ENCODE data around the gene ECEL1.
"Not testable (repeated sequence)": the region's sequence is repeated elsewhere in the genome, so short reads cannot be mapped to it uniquely, and the experiment has no call there.

ECEL1 gene

DNA sequence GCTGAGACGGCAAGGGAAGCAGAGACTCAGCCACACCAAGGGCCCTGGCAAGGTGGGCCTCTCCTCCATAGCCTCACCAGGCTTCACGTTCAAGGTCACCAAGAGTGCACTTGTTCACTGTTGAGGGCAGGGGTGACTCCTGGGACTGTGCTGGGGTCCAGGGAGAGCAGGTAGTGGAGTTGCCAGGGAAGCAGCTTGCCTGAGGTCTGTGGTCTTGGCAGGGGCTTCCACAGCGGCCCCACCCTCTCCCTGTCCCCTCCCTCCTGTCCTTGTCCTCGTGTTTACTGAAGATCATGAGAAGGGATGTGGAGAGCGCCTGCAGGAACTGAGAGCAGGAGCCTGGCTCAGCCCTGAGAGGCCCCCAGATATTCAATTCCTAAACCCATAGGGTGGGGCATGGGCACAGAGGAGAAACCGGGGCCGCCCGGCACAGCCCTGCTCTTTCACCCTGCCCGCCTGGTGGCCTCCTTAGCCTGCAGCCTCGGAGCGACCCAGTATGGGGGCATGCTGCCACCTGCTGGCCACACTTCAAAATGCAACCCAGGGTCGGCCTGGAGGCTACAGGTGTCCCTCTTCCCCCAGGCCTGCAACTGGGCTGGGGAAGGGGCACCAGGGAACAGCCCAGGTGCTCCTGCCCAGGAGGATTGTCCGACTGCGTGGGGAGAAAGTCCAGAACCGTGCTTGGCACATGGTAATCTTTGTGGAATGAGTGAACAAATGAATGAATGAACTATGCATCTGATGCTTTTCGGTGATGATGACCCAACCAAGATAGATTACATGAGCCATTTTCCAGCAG is 47.2 kb downstream of the ECEL1 start:
- not testable (repeated sequence) for DNase-seq

DNA sequence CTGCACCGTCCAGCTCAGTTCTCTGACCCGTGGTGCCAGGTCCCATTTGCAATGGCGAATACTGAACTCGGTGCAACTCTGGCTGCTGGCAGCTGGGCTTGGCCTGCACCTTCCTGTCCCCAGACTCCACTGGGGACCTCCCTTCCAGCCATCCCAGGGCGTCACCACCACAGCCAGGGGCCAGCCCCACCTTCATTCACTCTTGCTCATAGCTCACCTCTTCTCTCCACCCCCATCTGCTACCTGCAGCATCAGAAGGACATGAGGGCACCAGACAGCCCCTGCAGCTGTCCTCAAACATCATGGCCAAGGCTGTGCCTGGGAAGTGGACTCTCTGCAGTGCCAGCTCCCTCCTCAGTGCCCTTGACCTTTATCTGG is 47.9 kb downstream of the ECEL1 start:
- DNase-seq, result no peak

DNA sequence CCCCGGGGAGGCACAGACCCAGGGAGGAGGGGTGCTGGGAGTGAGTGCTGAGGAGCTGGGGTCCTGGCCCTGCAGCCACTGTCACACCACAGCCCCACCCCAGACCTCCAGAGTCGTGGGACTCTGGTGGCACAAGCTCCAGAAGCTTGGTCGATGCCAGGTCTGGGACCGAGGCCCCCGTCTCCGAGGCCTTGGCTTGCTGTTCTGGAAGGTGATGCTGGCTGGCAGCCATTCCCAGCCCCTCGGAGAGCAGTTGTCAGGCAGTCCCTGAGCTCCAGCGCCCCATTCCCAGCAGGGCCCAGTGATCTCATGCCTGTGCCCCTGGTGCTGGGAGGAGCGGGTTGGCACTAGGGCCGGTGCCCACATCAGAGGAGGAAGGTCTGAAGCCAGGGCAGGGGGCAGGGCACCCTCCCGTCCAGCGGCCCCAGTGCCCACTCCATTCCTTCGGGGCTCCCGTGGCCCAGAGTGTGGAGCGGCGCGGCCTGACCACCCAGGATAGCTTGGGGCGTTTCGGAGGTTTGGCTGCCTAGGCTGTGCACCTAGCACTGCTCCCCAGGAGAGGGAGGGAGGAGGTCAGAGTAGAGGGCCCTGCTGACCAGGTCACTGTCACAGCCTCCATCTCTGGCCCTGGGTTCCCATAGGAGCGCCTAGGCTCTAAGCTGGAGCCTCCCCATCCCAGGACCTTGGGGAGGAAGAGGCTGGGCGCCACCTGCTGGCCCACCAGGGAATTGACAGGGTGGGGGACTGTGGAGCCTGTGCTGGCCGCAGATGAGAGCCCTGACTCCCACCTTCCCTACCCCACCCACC is 48.5 kb downstream of the ECEL1 start:
- DNase-seq, result no peak

DNA sequence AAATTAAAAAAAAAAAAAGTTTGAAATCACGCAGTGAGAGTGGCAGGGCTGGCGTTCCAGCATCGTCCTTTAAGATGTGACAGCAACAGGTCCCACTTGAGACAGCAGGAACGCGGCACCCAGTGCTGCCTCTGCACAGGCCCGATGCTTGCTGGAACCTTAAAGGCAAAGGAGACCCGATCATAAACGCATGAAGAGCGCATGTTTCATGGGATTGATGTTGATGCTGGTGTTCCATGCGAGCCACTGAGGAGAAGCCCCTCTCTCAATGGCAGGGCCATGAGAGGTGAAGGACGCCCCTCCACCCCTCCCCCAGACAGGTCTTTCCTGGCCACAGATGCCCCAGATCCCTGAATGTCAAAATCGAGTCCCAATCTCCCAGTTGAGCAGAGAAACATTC is 49.5 kb downstream of the ECEL1 start:
- no peak for DNase-seq

DNA sequence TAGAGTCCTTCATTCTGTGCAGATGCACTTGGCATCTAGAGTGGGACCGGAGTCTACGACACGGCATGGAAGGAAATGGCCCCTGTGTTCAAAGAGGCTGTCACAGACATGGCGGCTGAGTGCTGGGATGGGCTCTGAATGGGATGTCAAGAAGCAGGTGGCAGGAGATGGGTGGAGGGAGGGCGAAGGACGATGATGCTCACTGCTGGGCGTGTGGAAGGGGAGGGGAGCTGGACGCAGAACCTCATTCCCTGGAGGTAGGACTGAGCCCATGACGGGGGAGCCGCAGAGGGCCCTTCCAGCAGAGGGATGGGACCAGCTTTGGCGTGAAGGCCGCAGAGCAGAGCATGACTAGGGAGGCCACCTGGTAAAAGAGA is 50.5 kb downstream of the ECEL1 start:
- no peak for DNase-seq

DNA sequence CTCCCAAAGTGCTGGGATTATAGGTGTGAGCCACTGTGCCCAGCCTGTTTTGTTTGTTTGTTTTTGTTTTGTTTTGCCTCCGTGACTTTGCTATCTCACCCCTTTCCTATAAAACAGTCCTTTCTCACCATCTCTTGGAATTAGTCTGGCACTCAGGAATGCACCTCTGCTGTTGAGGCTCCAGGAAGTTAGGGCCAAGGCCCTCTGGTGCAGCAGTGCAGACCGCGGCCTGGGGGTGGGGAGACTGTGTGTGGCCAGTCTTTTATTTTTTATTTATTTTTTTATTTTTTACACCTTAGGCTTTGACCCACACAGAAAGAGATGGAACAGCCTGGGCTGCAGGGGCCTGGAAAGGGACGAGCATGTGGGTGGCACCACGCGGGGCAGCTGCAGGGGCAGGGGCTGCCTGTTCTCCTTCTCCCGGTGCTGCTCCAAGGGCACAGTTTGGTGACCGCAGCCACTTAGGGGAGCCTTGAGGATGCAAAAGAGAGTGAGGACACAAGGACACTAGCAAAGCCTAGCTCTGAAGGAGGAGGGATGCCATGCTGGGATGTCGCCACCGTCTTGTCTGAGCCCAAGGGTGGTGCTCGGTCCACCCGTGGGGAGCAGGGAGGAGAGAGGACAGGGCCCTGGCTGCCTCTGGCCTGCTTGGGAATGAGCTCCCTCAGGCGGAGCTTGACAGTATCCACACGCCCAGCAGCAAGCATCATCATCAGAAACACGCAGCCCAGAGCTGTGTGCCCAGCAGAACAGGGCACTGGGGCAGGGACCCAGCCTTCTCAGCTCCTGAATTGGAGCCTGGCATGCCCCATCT is 51.0 kb downstream of the ECEL1 start:
- no peak for DNase-seq

DNA sequence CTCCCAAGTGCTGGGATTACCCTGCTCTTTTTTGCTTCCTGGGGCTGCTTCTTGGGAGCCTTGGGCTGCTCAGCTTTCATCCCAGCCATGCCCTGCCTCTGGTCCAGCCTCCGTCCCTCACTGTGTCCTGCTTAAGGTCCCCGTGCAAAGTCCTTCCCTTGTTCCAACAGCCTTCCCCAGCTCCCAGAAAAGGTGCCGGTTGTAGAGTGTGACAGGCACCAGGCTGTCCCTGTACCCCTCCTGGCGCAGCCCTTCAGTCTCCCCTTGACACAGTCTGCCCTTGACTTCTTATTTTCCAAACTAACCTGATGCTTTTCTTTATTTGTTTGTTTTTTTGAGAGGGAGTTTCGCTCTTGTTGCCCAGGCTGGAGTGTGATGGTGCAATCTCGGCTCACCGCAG is 51.8 kb downstream of the ECEL1 start:
- DNase-seq, result no peak

DNA sequence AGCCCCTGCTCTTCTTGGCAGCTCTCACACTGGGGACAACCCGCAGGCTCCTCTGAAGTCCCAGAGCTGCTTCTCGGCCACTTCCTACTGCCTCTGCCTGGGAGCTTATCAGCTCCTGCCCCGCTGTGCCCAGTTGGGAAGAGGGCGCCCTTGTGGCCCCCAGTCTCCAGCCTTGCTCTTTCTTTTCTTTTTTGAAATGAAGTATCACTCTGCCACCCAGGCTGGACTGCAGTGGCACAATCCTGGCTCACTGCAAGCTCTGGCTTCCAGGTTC is 52.3 kb downstream of the ECEL1 start:
- no peak for DNase-seq

DNA sequence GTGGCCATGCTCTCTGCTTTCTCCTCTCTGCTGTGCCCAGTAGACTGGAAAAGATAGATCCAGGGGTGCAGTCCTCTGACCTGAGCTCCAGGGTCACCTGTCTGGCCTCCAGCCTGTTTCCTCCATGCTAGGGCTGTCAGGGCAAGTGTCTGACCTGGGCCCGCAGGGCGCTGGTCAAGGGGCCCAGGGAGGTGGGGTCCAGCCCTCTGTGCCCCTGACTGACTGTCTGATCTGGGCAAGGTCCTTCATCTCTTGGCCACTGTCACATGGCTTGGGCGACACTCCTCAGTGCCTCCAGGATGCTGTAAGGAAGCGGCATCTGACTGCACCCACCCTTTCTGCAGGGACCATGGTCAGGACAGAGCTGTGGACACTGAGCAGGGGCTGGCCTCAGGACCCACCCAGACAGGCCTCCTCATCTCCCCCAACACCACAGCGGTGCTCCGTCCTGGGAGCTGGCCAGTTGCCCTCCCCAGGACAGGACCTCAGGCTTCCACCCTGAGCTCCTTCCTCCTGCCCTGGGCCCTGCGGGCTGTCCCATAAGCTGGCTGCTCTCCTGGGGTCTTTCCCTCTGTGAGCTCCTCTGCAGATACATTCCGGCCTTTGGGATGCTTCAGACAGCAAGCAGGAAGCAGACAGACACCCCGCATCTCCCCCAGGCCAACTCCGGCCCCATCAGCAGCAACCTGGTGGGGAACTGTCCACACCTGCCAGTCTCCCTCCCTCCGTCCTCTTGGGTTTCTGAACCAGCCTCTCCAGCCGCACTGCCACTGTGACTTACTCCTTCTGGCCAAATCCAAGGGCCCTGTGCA is 52.9 kb downstream of the ECEL1 start:
- no peak for DNase-seq

DNA sequence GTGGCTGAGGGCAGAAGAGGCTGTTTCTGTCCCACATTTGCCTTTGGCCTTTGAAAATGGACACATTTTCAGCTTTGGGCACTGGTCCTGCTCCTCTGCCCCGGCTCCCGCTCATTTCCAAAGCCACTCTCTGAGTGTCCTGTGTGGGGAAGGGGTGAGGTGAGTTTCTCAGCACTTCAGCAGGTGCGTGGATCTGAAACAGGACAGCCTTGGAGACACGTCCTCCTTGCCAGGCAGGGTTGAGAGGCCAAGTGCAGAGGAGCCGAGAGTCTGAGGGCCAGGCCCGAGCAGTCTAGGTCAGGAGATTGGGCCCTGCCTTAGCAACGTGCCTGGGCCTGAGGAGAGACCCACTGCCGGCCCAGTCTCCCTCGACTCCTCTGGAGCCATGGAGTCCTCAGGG is 53.5 kb downstream of the ECEL1 start:
- no peak for DNase-seq

DNA sequence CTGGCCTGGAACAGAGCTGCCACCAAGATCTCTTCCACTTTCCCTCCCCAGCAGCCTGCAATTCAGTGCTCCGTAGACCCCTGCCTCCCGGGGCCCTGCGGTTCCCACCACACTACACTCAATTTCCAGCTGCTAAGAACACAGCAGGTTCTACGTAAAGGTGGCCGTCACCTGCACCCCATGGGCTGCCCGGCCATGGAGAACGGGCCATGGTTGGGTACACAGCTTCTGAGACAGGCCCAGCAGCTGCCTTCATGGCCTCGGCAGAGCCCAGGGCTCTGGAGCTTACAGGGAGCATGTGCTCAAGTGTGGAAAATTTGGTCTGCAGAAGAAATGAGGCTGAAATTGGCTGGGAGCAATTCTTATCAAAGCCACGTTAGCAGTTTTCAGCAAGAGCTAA is 54.0 kb downstream of the ECEL1 start:
- not testable (repeated sequence) for DNase-seq

DNA sequence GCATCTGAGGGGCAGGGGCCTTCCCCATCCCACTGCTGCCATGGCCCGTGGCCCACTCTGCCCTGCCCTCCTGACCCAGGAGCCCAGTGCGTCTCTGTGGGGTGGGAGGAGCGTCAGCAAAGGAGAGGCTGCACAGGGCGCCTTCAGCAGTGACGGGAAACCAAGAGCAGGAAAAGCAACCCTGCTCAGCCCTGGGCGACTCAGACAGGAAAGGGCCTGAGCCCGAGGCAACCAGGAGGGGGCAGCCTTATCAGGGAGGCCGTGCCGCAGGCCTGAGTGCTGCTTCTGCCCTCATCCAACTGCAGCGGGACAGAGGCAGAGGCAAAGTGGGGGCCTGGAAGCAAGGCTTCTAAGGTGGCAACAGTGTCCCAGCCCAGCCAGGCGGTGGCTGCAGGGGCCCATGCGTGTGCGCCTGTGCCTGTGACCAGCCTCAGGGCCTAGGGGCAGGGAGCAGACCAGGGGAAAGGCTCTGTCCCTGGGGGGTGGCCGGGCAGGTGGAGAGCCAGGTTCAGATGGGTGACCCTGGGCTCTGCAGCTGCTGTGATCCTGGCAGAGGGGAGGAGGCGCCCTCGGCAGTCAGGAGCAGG is 54.9 kb downstream of the ECEL1 start:
- no peak for DNase-seq

DNA sequence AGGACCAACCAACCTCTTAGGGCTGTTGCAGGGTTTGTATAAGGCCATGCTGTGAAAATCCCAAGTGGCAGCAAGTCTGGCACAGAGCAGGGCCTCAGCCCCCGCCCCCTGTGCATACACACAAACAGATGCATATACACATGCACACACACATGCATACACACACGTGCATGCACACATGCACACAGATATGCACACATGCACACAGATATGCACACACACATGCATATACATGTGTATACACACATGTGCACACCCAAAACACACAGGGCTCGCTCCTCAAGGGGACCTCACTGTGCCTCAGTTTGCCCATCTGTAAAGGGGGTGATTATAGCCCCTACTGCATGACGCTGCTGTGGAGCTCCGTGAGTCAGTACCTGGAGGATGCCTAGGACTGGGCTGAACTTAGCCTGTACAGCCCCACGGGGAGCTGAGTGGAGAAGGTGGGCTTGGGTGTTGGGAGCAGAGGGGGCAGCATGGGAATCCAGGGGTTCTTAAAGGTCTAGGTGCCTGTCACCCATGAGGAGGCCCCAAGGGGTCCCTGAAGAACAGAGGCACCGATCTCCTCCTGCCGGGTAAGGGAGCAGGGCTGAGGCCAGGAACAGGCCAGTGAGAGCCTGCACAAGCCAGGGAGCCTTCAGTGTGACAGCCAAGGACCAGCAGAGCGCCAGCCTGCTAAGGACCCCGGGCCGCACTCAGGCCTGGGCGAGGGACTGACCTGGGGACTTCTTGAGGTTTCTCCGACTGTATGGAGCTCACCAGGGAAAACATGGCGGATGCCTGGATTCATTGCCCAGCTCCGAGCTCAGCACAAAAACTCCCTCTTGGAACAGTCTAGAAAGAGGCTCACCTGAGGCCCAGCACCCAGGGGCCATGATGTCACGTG is 55.7 kb downstream of the ECEL1 start:
- DNase-seq, result no peak

All from NCI-H2029 treated with DMSO at 0.1 percent for 48 hours (cell line).